H9 (cell line): Measurements from ENCODE around the gene POFUT2. TPM values are rescaled to one million over a fixed set of nuclear protein-coding genes. Genes with fewer than 3 reads are reported as not detected.
A peak's percentile ranks its signal among the peaks of the same experiment; 100 is the strongest.

Experiments used
- DNase-seq: peaks from one replicate; pipeline ENCODE4 v3.0.0-alpha.2; 2017
- H2AFZ ChIP-seq: one replicate; pipeline ENCODE4 v1.6.1; 2013; ENCODE audit warnings: mild to moderate bottlenecking, low read length, control low read depth, moderate library complexity
- H2AK5ac ChIP-seq: 2 replicates; pipeline ENCODE4 v1.6.1; 2013; ENCODE audit warnings: low read length, control low read depth, mixed read lengths; ENCODE audit not compliant: insufficient read length
- H2BK120ac ChIP-seq: one replicate; pipeline ENCODE4 v1.6.1; 2013; ENCODE audit warnings: low read depth, mild to moderate bottlenecking, low read length, control low read depth, inconsistent platforms; ENCODE audit not compliant: poor library complexity, severe bottlenecking
- H2BK12ac ChIP-seq: 2 replicates; pipeline ENCODE4 v1.6.1; 2013; ENCODE audit warnings: low read length, control low read depth, mixed read lengths, low read depth; ENCODE audit not compliant: insufficient read length
- H2BK15ac ChIP-seq: 2 replicates; pipeline ENCODE4 v1.6.1; 2013; ENCODE audit warnings: low read depth, low read length, control low read depth
- H2BK20ac ChIP-seq: one replicate; pipeline ENCODE4 v1.6.1; 2013; ENCODE audit warnings: low read depth, mild to moderate bottlenecking, low read length, control low read depth, inconsistent platforms; ENCODE audit not compliant: poor library complexity, severe bottlenecking
- H2BK5ac ChIP-seq: 2 replicates; pipeline ENCODE4 v1.6.1; 2013; ENCODE audit warnings: low read length, control low read depth, mixed read lengths; ENCODE audit not compliant: insufficient read length
- H3K14ac ChIP-seq: 2 replicates; pipeline ENCODE4 v1.6.1; 2013; ENCODE audit warnings: low read length, control low read depth; ENCODE audit not compliant: insufficient read depth
- H3K18ac ChIP-seq: 2 replicates; pipeline ENCODE4 v1.6.1; 2013; ENCODE audit warnings: low read depth, mild to moderate bottlenecking, mixed read lengths, low read length, control low read depth; ENCODE audit not compliant: insufficient read length
- H3K23ac ChIP-seq: 2 replicates; pipeline ENCODE4 v1.6.1; 2013; ENCODE audit warnings: low read length, control low read depth, mixed read lengths, low read depth; ENCODE audit not compliant: insufficient read length
- H3K23me2 ChIP-seq: 2 replicates; pipeline ENCODE4 v1.6.1; 2013; ENCODE audit warnings: low read depth, mild to moderate bottlenecking, mixed read lengths, low read length, control low read depth; ENCODE audit not compliant: insufficient read length, poor library complexity, severe bottlenecking
- H3K27ac ChIP-seq: 2 replicates; pipeline ENCODE4 v1.5.1; 2013; ENCODE audit warnings: low read length, control low read depth, mixed read lengths, low read depth; ENCODE audit not compliant: insufficient read length
- H3K27me3 ChIP-seq: 2 replicates; pipeline ENCODE4 v1.6.1; 2013; ENCODE audit warnings: low read length, control low read depth, inconsistent platforms; ENCODE audit not compliant: insufficient read depth
- H3K4ac ChIP-seq: 2 replicates; pipeline ENCODE4 v1.6.1; 2013; ENCODE audit warnings: low read depth, mild to moderate bottlenecking, control low read depth, inconsistent platforms, low read length, moderate library complexity
- H3K4me1 ChIP-seq: 2 replicates; pipeline ENCODE4 v1.6.1; 2013; ENCODE audit warnings: low read length, control low read depth, inconsistent platforms; ENCODE audit not compliant: insufficient read depth
- H3K4me2 ChIP-seq: 2 replicates; pipeline ENCODE4 v1.6.1; 2013; ENCODE audit warnings: low read length, control low read depth, mixed read lengths; ENCODE audit not compliant: insufficient read length, insufficient read depth
- H3K56ac ChIP-seq: 2 replicates; pipeline ENCODE4 v1.6.1; 2013; ENCODE audit warnings: low read depth, mild to moderate bottlenecking, mixed read lengths, low read length, control low read depth; ENCODE audit not compliant: insufficient read length
- H3K79me1 ChIP-seq: 2 replicates; pipeline ENCODE4 v1.6.1; 2013; ENCODE audit warnings: low read depth, mild to moderate bottlenecking, moderate library complexity, low read length, control low read depth, inconsistent platforms; ENCODE audit not compliant: insufficient read depth, poor library complexity, severe bottlenecking
- H3K79me2 ChIP-seq: 2 replicates; pipeline ENCODE4 v1.6.1; 2013; ENCODE audit warnings: low read length, control low read depth, inconsistent platforms; ENCODE audit not compliant: insufficient read depth
- H3K9ac ChIP-seq: 2 replicates; pipeline ENCODE4 v1.6.1; 2013; ENCODE audit warnings: low read length, control low read depth, mixed read lengths; ENCODE audit not compliant: insufficient read length; ENCODE audit errors: extremely low read depth
- H3K9me3 ChIP-seq: one replicate; pipeline ENCODE4 v1.6.1; 2013; ENCODE audit warnings: low read depth, low read length, inconsistent platforms; ENCODE audit not compliant: control insufficient read depth
- H3T11ph ChIP-seq: one replicate; pipeline ENCODE4 v1.6.1; 2013; ENCODE audit warnings: mild to moderate bottlenecking, low read length, control low read depth, inconsistent platforms
- H4K20me1 ChIP-seq: one replicate; pipeline ENCODE4 v1.6.1; 2013; ENCODE audit not compliant: control insufficient read depth, insufficient read length, insufficient read depth
- H4K5ac ChIP-seq: 2 replicates; pipeline ENCODE4 v1.6.1; 2013; ENCODE audit warnings: low read depth, mild to moderate bottlenecking, mixed read lengths, low read length, control low read depth; ENCODE audit not compliant: insufficient read length
- H4K8ac ChIP-seq: replicated peaks from 2 replicates; pipeline ENCODE4 v1.6.1; 2013; ENCODE audit warnings: low read length, control low read depth, mixed read lengths, low read depth; ENCODE audit not compliant: insufficient read length
- H4K91ac ChIP-seq: 2 replicates; pipeline ENCODE4 v1.6.1; 2013; ENCODE audit warnings: low read depth, mild to moderate bottlenecking, moderate library complexity, mixed read lengths, low read length, control low read depth; ENCODE audit not compliant: insufficient read length
- H3K27ac Mint-ChIP-seq, 3 experiments: 2 replicates in 2 of 3; 3 replicates in 1 of 3; pipeline ENCODE4 v1.8.0; 2020 to 2021; ENCODE audit warnings: mixed read lengths in 3 of 3, mild to moderate bottlenecking in 1 of 3, moderate library complexity in 1 of 3
- H3K27me3 Mint-ChIP-seq: 2 replicates; pipeline ENCODE4 v1.8.0; 2021; ENCODE audit warnings: low read depth, mild to moderate bottlenecking, moderate library complexity, mixed read lengths
- H3K36me3 Mint-ChIP-seq, 3 experiments: 2 replicates in 2 of 3; 3 replicates in 1 of 3; pipeline ENCODE4 v1.8.0; 2020 to 2021; ENCODE audit warnings: low read depth in 3 of 3, mixed read lengths in 3 of 3; ENCODE audit not compliant: insufficient read depth in 1 of 3
- H3K4me1 Mint-ChIP-seq, 2 experiments: 2 replicates each; pipeline ENCODE4 v1.8.0; 2020; ENCODE audit warnings: mixed read lengths in 2 of 2
- H3K4me3 Mint-ChIP-seq, 2 experiments: 2 replicates in 1 of 2; 3 replicates in 1 of 2; pipeline ENCODE4 v1.8.0; 2020 to 2021; ENCODE audit warnings: mild to moderate bottlenecking in 2 of 2, mixed read lengths in 2 of 2, moderate library complexity in 1 of 2
- H3K9me3 Mint-ChIP-seq, 2 experiments: 2 replicates in 1 of 2; 3 replicates in 1 of 2; pipeline ENCODE4 v1.8.0; 2020; ENCODE audit warnings: mild to moderate bottlenecking in 2 of 2, mixed read lengths in 2 of 2, moderate library complexity in 1 of 2
- CTCF ChIP-seq: fragments of 200-600 bp; sonication (generic); conservative IDR thresholded peaks from 3 replicates; pipeline ENCODE4 v1.8.0; 2021; ENCODE audit warnings: antibody characterized with exemption, mild to moderate bottlenecking
- WGBS: extraction: QIAGEN DNeasy Blood & Tissue Kit; methylation state at CpG from one replicate; pipeline ENCODE4 v1.1.7; 2013; ENCODE audit warnings: missing lambda C conversion rate, low lambda C conversion rate, mixed read lengths; ENCODE audit not compliant: insufficient read length; ENCODE audit errors: extremely low coverage; 5-methylcytosine and 5-hydroxymethylcytosine counted together
- total RNA-seq: library from RNA; stranded (reverse); gene quantifications from 2 replicates; pipeline ENCODE4 v1.2.1, GENCODE V29; 2021

POFUT2 gene
- total RNA-seq, 1 experiment from 2014 or later: 34.8 TPM

GRCh38 chr21:45263534-45263933, 24.2 kb downstream of the POFUT2 start:
- H3K27ac Mint-ChIP-seq: no peak overlapping the region

More at GRCh38 chr21:45263534-45263933, 24.2 kb downstream of the POFUT2 start:
- Histone ChIP-seq H2BK120ac (no peak overlapping the region), H3K9ac (no peak overlapping the region), H2BK5ac (no peak overlapping the region), H2BK12ac (no peak overlapping the region), H3K4me2 (no peak overlapping the region), H3K79me2 (no peaks in the 10 kb centered on the region), H4K20me1 (no peaks in the 10 kb centered on the region), H3K23me2 (no peaks in the 10 kb centered on the region), H2BK20ac (no peak overlapping the region), H3T11ph (no peak overlapping the region), H2AFZ (no peak overlapping the region), H3K79me1 (no peaks in the 10 kb centered on the region), H3K18ac (no peak overlapping the region), H3K27ac (no peak overlapping the region), H3K56ac (no peak overlapping the region), H2BK15ac (no peak overlapping the region), H3K9me3 (no peaks in the 10 kb centered on the region), H4K8ac (no peak overlapping the region), H3K27me3 (no peaks in the 10 kb centered on the region), H3K14ac (no peak overlapping the region), H3K4me1 (no peaks in the 10 kb centered on the region), H3K4ac (no peak overlapping the region), H4K91ac (no peak overlapping the region), H4K5ac (no peak overlapping the region), H3K23ac (no peak overlapping the region), H2AK5ac (no peak overlapping the region)
- Mint-ChIP-seq H3K4me3 (no peak overlapping the region; a peak in 1 of 5 replicates), H3K9me3 (peaks cover 2 to 4% of the 10 kb centered on the region in 2 experiments; a peak in 2 of 5 replicates), H3K27me3 (peaks cover 2% of the 10 kb centered on the region), H3K36me3 (peaks cover 35 to 59% (median 54%) of the 10 kb centered on the region in 3 experiments), H3K4me1 (0 out of 4 replicates have a peak, but pooled peaks cover 0 to under 1% of the 10 kb centered on the region in 2 experiments)
- peak; percentile 14 for DNase-seq
- no peak for TF ChIP-seq CTCF
- no CpG with 5 or more reads among the region's 6 CpGs for WGBS
